HG03457 (cell line): ENCODE data around the gene CDC14C.

Experiments
- ATAC-seq: cut with Tn5 transposase; IDR thresholded peaks from one replicate; pipeline ENCODE4 v1.9.1; 2021; ENCODE audit warnings: moderate number of reproducible peaks; ENCODE audit not compliant: unreplicated experiment

Gene CDC14C

GRCh38 chr7:48971173-48971572 is 46.8 kb downstream of the CDC14C start:
- ATAC-seq, result no peak

GRCh38 chr7:48976253-48976652 is 51.9 kb downstream of the CDC14C start:
- no peak for ATAC-seq

GRCh38 chr7:48976850-48977249 is 52.5 kb downstream of the CDC14C start:
- no peak for ATAC-seq
